ENCODE data around the gene CD2BP2. TPM values are rescaled to one million over a fixed set of nuclear protein-coding genes. Genes with fewer than 3 reads are reported as not detected.

The CD2BP2 gene
- total and polyA plus RNA-seq, 2 of the 13 experiments (the other 11 are each of a cell fraction or from before 2014, with no cell fraction given) = 24.9 to 54.6 TPM

- no peak for TF ChIP-seq ZNF569 (CRISPR knock-in tag; IDR thresholded peaks at IDR 0.05; ENCODE audit: borderline replicate concordance)
- no peak for TF ChIP-seq ZHX2 (IDR thresholded peaks at IDR 0.05; ENCODE audit: low read depth)
- TF ChIP-seq ZHX2 (CRISPR knock-in tag; IDR thresholded peaks at IDR 0.05; ENCODE audit: borderline replicate concordance) = no peak
- TF ChIP-seq ZNF839 (CRISPR knock-in tag; IDR thresholded peaks at IDR 0.05; ENCODE audit: borderline replicate concordance) = no peak
- TF ChIP-seq ATF1 (CRISPR knock-in tag; IDR thresholded peaks at IDR 0.05) = peak; percentile 68; the same call in 1 of the 2 replicates
- TF ChIP-seq ZBTB37 (CRISPR knock-in tag; IDR thresholded peaks at IDR 0.05) = no peak
- TF ChIP-seq NFIB (CRISPR knock-in tag; IDR thresholded peaks at IDR 0.05; ENCODE audit: borderline replicate concordance) = no peak
- no peak for TF ChIP-seq ZNF598 (CRISPR knock-in tag; IDR thresholded peaks at IDR 0.05; ENCODE audit: borderline replicate concordance)
- no peak for TF ChIP-seq SP5 (CRISPR knock-in tag; IDR thresholded peaks at IDR 0.05; ENCODE audit: borderline replicate concordance, low read depth)
- TF ChIP-seq TOE1 (CRISPR knock-in tag; IDR thresholded peaks at IDR 0.05) = no peak
- TF ChIP-seq NFKBIZ (CRISPR knock-in tag; IDR thresholded peaks at IDR 0.05) = no peak
- no peak for TF ChIP-seq TP53 (CRISPR knock-in tag; conservative IDR thresholded peaks at IDR 0.05)
- TF ChIP-seq ATAD3A (CRISPR knock-in tag; IDR thresholded peaks at IDR 0.05) = no peak
- peak; percentile 73; the same call in 1 of the 2 replicates for TF ChIP-seq ZBTB25 (CRISPR knock-in tag; IDR thresholded peaks at IDR 0.05)
- no peak for TF ChIP-seq ZNF639 (CRISPR knock-in tag; conservative IDR thresholded peaks at IDR 0.05)
- no peak for TF ChIP-seq ZNF841 (CRISPR knock-in tag; IDR thresholded peaks at IDR 0.05; ENCODE audit: borderline replicate concordance)
- TF ChIP-seq LBX2 (CRISPR knock-in tag; IDR thresholded peaks at IDR 0.05; ENCODE audit: borderline replicate concordance) = no peak
- peak; percentile 78; the same call in 1 of the 2 replicates for TF ChIP-seq ZNF674 (CRISPR knock-in tag; IDR thresholded peaks at IDR 0.05; ENCODE audit: low read depth)
- TF ChIP-seq ZSCAN21 (CRISPR knock-in tag; IDR thresholded peaks at IDR 0.05; ENCODE audit: borderline replicate concordance) = no peak
- no peak for TF ChIP-seq ZNF34 (CRISPR knock-in tag; IDR thresholded peaks at IDR 0.05; ENCODE audit: borderline replicate concordance)
- no peak for TF ChIP-seq ZSCAN9 (CRISPR knock-in tag; IDR thresholded peaks at IDR 0.05; ENCODE audit: borderline replicate concordance)
These were observed 22.7 kb upstream of the CD2BP2 start (continued) for GRCh38 chr16:30377812-30378235.
